PC-9 (cell line): ENCODE measurements around the gene ATP5ME. TPM values are rescaled to one million over a fixed set of nuclear protein-coding genes. Genes with fewer than 3 reads are reported as not detected.

Source experiments
- BruUV-seq: library from RNA; stranded (reverse); fragments of 400-500 nt; replicated peaks from 2 replicates; lab custom pipeline; 2021; lab: Mats Ljungman, UMichigan
- CTCF ChIA-PET: fragments of 300-600 bp; sonication (Branson Sonifier 250); formaldehyde crosslinking; loops from one replicate; lab custom pipeline; 2022; ENCODE audit warnings: antibody characterized with exemption; lab: Charles Lee
- POLR2A ChIA-PET: fragments of 300-600 bp; sonication (Branson Sonifier 250); formaldehyde crosslinking; loops from one replicate; lab custom pipeline; 2022; ENCODE audit warnings: antibody characterized with exemption; ENCODE audit not compliant: unreplicated experiment; lab: Charles Lee
- DNase-seq, 2 experiments: peaks; one replicate each; pipeline versions ENCODE4 v3.0.0 to v3.0.0-alpha.2; 2015 to 2022; ENCODE audit warnings: mixed read lengths in 1 of 2
- H2AFZ ChIP-seq: fragments of 200-600 bp; sonication (generic); 2 replicates; pipeline ENCODE4 v1.8.1; 2017; ENCODE audit warnings: antibody characterized with exemption
- H3F3A ChIP-seq: fragments of 200-600 bp; sonication (generic); 2 replicates; pipeline ENCODE4 v1.8.1; 2017; ENCODE audit warnings: antibody characterized with exemption, mild to moderate bottlenecking, low read depth; ENCODE audit not compliant: insufficient read depth
- H3K27ac ChIP-seq: fragments of 200-600 bp; sonication (generic); 2 replicates; pipeline ENCODE4 v1.6.1; 2016; ENCODE audit warnings: mixed run types
- H3K27me3 ChIP-seq: fragments of 200-600 bp; sonication (generic); 2 replicates; pipeline ENCODE4 v1.6.1; 2016; ENCODE audit warnings: low read depth, mixed run types; ENCODE audit not compliant: insufficient read depth
- H3K36me3 ChIP-seq: fragments of 200-600 bp; sonication (generic); 2 replicates; pipeline ENCODE4 v1.6.1; 2016; ENCODE audit warnings: low read depth, mixed run types
- H3K4me1 ChIP-seq: fragments of 200-600 bp; sonication (generic); replicated peaks from 2 replicates; pipeline ENCODE4 v1.6.1; 2016; ENCODE audit warnings: mixed run types; ENCODE audit not compliant: insufficient read depth
- H3K4me2 ChIP-seq: fragments of 200-600 bp; sonication (generic); 2 replicates; pipeline ENCODE4 v1.6.1; 2017; ENCODE audit warnings: mixed run types
- H3K4me3 ChIP-seq: fragments of 200-600 bp; sonication (generic); 2 replicates; pipeline ENCODE4 v1.6.1; 2016; ENCODE audit warnings: mixed run types
- H3K79me2 ChIP-seq: fragments of 200-600 bp; sonication (generic); 2 replicates; pipeline ENCODE4 v1.6.1; 2017; ENCODE audit warnings: low read depth, mixed run types
- H3K9me2 ChIP-seq: fragments of 200-600 bp; sonication (generic); 2 replicates; pipeline ENCODE4 v1.8.1; 2017; ENCODE audit warnings: mild to moderate bottlenecking; ENCODE audit not compliant: insufficient read depth
- H3K9me3 ChIP-seq: fragments of 200-600 bp; sonication (generic); 2 replicates; pipeline ENCODE4 v1.8.1; 2016; ENCODE audit warnings: low read depth; ENCODE audit not compliant: insufficient read depth
- H4K20me1 ChIP-seq: fragments of 200-600 bp; sonication (generic); 2 replicates; pipeline ENCODE4 v1.8.1; 2017; ENCODE audit not compliant: insufficient read depth
- CTCF ChIP-seq: fragments of 200-600 bp; sonication (generic); conservative IDR thresholded peaks from 2 replicates; pipeline ENCODE4 v1.6.1; 2017; ENCODE audit warnings: mixed run types, antibody characterized with exemption, mild to moderate bottlenecking, moderate library complexity
- EZH2 ChIP-seq: fragments of 200-600 bp; sonication (generic); IDR thresholded peaks from 2 replicates; pipeline ENCODE4 v1.8.0; 2017; ENCODE audit warnings: antibody characterized with exemption, low read depth
- intact Hi-C: fragments of 100-400 bp; cut with micrococcal nuclease; formaldehyde crosslinking; loops from one replicate; pipeline ENCODE4 v1.10.0; 2022; ENCODE audit not compliant: unreplicated experiment
- total RNA-seq: library from RNA; stranded (reverse); gene quantifications from 2 replicates; pipeline ENCODE4 v1.2.3, GENCODE V29; 2021

The ATP5ME gene
- total RNA-seq, 1 experiment from 2014 or later, result 334 TPM

GRCh38 chr4:686413-687040, 12.5 kb upstream of the ATP5ME start:
- Histone ChIP-seq H3K4me2 (peak overlapping the region; percentile 74; the same call in 1 of the 2 replicates), H3K9me2 (no peaks in the 10 kb centered on the region), H3K9me3 (no peaks in the 10 kb centered on the region), H3F3A (peaks cover 11% of the 10 kb centered on the region; the same call in 1 of the 2 replicates), H3K4me1 (peaks cover 19% of the 10 kb centered on the region), H3K27ac (no peak overlapping the region), H3K27me3 (no peaks in the 10 kb centered on the region), H4K20me1 (no peaks in the 10 kb centered on the region), H2AFZ (no peak overlapping the region), H3K36me3 (no peaks in the 10 kb centered on the region), H3K79me2 (no peaks in the 10 kb centered on the region), H3K4me3 (no peak overlapping the region)
- CTCF ChIA-PET, result no interaction called here
- TF ChIP-seq EZH2 (no peak), CTCF (no peak)
- POLR2A ChIA-PET, result interaction anchor here (1.2 kb wide), 1 partner anchor 12 kb away, joined by 5 read pairs; the partner anchor contains the start of genes ATP5ME and MYL5
- BruUV-seq, result no TSS peak
- intact Hi-C loops, result loop anchor here (2.0 kb wide), 1 partner anchor 18 kb away; the partner anchor contains the start of gene PCGF3
- no peak for DNase-seq

DNA sequence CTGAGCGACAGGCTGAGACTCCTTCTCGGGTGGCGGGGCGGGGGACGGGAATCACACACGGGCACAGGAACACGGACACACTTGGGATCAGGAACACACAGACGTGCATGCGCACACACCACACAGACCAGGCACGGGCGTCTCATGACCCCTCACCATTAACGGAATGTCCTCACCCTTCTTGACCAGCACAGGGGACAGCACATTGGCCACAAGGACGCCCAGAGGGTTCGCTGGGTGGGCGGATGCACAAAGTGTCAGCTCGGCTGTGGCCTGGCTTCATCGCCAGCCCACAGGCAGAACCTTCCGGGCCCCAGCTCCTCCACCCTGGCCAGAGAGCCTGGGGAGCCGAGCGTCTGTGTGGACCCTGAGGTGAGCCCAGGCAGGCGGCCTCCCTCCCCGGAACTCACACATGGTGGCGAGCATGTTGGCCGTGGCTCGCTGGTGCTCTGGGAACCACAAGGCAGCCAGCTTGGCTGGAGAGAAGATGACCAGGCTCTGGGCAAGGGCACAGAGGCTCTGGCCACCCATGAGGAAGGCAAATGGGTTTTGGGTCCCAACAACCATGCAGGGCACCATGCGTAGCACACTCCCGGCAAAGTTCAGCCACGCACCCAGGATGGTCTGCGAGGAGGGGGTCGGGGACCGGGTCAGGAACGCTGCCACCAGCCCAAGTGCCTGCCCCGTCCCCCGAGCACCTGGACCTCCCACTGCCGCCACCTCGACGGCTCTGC, 11.8 kb upstream of the ATP5ME start:
- H3K79me2 ChIP-seq, result no peaks in the 10 kb centered on the region
- TF ChIP-seq EZH2 (no peak), CTCF (no peak)
- H3K9me3 ChIP-seq, result no peaks in the 10 kb centered on the region
- H3K4me2 ChIP-seq, result no peak overlapping the region
- no peak overlapping the region for H3K27ac ChIP-seq
- H3K4me3 ChIP-seq, result no peak overlapping the region
- H3F3A ChIP-seq, result peaks cover 11% of the 10 kb centered on the region; the same call in 1 of the 2 replicates
- no peak overlapping the region for H2AFZ ChIP-seq
- DNase-seq, result no peak
- no peaks in the 10 kb centered on the region for H4K20me1 ChIP-seq
- H3K4me1 ChIP-seq, result peaks cover 19% of the 10 kb centered on the region
- intact Hi-C loops, result loop anchor here (2.0 kb wide), 1 partner anchor 19 kb away; the partner anchor contains the start of gene PCGF3
- H3K36me3 ChIP-seq, result no peaks in the 10 kb centered on the region
- POLR2A ChIA-PET, result no interaction called here
- BruUV-seq, result no TSS peak
- no peaks in the 10 kb centered on the region for H3K27me3 ChIP-seq
- no peaks in the 10 kb centered on the region for H3K9me2 ChIP-seq
- CTCF ChIA-PET, result no interaction called here

DNA sequence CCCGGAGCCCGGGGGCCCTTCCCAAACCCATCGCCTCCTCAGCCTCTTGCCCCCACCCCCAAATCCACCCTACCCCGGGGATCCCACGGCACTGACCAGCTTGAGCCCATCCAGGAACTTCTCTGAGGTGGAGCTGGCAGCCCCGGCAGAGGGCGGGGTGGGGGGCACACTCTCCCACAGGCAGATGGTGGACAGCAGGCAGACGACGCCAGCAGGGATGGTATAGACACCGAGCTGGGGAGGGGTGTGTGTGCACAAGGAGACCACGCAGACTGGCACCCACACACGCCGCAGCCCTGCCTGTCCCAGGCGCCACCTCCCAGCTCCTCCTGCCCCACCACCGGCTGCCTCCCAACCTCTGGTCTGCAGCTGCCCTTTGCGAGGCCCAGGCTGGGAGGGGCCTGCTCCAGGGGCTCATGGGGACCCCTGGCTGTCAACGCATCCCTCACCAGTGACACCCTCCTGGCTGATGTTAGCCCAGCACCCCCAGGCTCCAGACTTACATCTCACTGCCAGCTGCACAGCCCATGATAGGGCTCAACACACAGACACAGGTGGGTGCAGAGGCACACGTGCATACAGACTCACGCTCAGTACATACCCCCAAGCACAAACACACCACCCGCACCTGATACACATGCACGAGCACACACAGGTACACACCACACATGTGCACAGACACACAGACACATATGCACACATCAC, 10.7 kb upstream of the ATP5ME start:
- H3F3A ChIP-seq, result peaks cover 11% of the 10 kb centered on the region; the same call in 1 of the 2 replicates
- DNase-seq, result no peak
- intact Hi-C loops, result no loop called here
- no peak overlapping the region for H2AFZ ChIP-seq
- no peaks in the 10 kb centered on the region for H3K9me3 ChIP-seq
- H3K4me1 ChIP-seq, result peaks cover 19% of the 10 kb centered on the region
- BruUV-seq, result no TSS peak
- H3K9me2 ChIP-seq, result no peaks in the 10 kb centered on the region
- no peaks in the 10 kb centered on the region for H3K27me3 ChIP-seq
- H4K20me1 ChIP-seq, result no peaks in the 10 kb centered on the region
- no peak overlapping the region for H3K4me2 ChIP-seq
- H3K36me3 ChIP-seq, result no peaks in the 10 kb centered on the region
- H3K79me2 ChIP-seq, result no peaks in the 10 kb centered on the region
- no peak overlapping the region for H3K27ac ChIP-seq
- H3K4me3 ChIP-seq, result no peak overlapping the region
- TF ChIP-seq CTCF, result no peak
- no peak for TF ChIP-seq EZH2
- ChIA-PET POLR2A (interaction anchor here (0.7 kb wide), 1 partner anchor 608 kb away, joined by 3 read pairs; no protein-coding TSS in a partner anchor), CTCF (no interaction called here)
